ENCODE measurements around the gene TASOR.
A peak's percentile ranks its signal among the peaks of the same experiment; 100 is the strongest.
"Not testable (repeated sequence)": the region's sequence is repeated elsewhere in the genome, so short reads cannot be mapped to it uniquely, and the experiment has no call there.

Gene TASOR, protein sequence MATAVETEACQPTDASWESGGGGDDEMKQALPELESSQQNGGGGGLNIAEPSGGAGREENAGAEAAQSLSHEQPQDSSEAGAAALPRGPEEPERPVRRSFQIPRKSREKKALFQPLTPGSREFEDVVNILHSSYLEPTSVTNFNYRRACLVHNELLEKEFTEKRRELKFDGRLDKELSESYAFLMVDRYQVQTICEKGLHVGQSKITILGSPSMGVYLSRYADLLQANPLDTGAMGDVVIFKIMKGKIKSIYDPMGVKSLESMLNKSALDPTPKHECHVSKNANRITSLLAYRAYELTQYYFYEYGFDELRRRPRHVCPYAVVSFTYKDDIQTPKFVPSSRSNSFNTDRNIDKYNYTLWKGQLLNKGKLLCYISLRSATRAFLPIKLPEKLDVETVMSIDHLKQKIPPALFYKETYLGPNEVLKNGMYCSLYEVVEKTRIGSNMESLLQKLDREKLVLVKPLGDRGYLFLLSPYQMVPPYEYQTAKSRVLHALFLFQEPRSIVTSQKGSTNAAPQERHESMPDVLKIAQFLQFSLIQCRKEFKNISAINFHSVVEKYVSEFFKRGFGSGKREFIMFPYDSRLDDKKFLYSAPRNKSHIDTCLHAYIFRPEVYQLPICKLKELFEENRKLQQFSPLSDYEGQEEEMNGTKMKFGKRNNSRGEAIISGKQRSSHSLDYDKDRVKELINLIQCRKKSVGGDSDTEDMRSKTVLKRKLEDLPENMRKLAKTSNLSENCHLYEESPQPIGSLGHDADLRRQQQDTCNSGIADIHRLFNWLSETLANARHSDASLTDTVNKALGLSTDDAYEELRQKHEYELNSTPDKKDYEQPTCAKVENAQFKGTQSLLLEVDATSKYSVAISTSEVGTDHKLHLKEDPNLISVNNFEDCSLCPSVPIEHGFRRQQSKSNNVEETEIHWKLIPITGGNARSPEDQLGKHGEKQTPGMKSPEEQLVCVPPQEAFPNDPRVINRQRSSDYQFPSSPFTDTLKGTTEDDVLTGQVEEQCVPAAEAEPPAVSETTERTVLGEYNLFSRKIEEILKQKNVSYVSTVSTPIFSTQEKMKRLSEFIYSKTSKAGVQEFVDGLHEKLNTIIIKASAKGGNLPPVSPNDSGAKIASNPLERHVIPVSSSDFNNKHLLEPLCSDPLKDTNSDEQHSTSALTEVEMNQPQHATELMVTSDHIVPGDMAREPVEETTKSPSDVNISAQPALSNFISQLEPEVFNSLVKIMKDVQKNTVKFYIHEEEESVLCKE (N-terminal part only)

DNA sequence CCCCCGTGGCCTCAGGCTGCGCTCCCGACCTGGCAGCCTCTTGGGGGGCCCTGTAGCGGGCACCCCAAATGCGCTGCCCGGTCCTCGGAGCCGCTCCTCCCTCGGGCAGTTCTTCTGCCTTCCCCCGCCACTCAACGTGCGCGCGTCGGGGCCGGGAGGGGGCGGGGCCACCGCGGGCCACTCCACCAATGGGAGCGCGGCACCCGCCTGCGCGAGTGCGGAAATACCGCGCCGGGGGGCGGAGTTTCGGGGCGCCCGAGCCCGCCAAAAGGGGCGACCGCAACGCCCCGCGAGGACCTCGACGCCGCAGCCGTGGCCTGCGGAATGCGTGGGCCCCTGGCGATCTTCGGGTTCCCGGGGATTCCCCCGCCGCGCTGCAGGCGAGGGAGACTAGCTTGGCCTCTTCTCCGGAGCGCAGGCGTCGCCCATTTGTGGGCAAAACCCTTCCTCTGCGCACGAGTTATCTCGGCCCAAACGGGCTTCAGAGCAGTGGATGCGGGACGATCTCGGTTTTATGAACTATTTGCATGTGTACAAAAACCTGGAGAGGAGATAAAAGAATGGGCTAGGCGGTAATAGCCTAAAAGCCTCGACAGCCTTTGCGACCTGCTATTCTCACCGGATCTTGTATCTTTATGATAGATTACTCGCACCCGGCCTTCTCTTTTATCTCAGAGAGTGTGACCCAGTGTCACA lies at the start of gene TASOR:
TASOR (minus strand) TSS at position 144 of the 696 bp plus-strand sequence. CDS start 259 bp downstream, outside the sequence.
- peak within 1 kb of the TSS; percentile 57 for H3K4me3 ChIP-seq (ENCODE audit: low read depth, low read length)
- TF ChIP-seq, protein P1, sequence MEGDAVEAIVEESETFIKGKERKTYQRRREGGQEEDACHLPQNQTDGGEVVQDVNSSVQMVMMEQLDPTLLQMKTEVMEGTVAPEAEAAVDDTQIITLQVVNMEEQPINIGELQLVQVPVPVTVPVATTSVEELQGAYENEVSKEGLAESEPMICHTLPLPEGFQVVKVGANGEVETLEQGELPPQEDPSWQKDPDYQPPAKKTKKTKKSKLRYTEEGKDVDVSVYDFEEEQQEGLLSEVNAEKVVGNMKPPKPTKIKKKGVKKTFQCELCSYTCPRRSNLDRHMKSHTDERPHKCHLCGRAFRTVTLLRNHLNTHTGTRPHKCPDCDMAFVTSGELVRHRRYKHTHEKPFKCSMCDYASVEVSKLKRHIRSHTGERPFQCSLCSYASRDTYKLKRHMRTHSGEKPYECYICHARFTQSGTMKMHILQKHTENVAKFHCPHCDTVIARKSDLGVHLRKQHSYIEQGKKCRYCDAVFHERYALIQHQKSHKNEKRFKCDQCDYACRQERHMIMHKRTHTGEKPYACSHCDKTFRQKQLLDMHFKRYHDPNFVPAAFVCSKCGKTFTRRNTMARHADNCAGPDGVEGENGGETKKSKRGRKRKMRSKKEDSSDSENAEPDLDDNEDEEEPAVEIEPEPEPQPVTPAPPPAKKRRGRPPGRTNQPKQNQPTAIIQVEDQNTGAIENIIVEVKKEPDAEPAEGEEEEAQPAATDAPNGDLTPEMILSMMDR (IDR thresholded peaks at IDR 0.05; ENCODE audit: control insufficient read depth, extremely low read depth, insufficient read depth) = no peak
- DNase-seq (ENCODE audit: low read depth) = no peak

DNA sequence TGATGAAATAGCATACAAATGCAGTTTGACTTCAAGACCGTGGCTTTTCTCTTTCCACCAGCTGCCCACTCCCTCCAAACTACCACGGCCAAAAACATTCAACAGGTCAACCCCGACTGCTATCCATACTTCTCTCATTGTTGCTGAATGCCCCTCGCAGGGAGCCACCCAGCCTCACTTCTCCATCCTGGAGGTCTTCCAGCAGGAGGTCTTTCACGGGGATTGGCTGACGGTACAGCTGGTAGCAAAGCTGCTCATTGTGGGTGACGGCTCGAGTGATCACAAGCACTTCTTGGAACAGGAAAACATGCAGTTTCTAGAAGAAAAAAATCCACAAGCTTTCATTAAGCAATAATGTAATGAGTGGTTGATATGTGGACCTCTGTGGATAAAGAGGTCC lies 49.0 kb upstream of the TASOR start:
- DNase-seq (ENCODE audit: low read depth) = no peak
- TF ChIP-seq, protein P1 (IDR thresholded peaks at IDR 0.05; ENCODE audit: control insufficient read depth, extremely low read depth, insufficient read depth) = no peak

DNA sequence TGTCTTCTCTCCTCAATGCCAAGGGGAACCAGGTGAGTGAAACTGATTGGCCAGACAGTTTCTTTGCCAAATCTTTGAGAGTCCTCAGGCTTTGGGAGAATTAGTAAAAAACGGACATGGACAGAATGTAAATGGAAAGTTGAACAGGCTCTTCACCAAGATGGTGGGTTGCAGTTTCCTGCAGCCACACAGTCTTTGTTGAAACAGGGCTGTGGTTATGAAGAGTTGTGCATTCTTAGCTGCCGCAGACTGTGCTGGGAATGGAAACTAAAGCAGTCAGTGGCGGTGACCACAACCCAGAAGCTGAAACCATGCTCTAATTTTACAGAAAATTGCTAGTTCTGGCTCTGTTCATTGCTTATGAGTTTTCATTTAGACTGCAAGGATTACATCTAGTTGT lies 42.1 kb upstream of the TASOR start:
- no peak for DNase-seq (ENCODE audit: low read depth)
- H3K4me3 ChIP-seq (ENCODE audit: low read depth, low read length) = no peak overlapping the region
- TF ChIP-seq, protein P1 (IDR thresholded peaks at IDR 0.05; ENCODE audit: control insufficient read depth, extremely low read depth, insufficient read depth) = no peak

More for the DNA sequence above, 49.0 kb upstream of the TASOR start:
- no peak overlapping the region for H3K4me3 ChIP-seq (ENCODE audit: low read depth, low read length)

DNA sequence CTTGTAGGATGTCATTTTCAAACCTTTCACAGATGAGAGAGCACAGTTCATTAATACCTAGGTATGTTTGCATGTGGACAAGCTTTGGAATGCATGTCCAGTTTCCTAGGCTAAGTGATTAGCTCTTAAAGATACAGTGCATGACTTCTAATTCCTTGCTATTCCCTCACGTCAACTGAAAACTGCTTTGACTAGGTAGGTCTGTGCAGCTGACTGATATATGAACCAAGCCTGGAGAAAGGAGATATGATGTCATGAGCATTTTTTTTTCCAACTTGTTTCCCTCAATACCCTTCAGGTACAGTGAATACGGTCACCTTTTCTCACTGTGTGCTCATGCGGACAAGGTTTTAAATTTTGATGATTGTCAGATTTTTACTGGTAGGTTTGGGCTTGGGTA lies 41.6 kb upstream of the TASOR start:
- TF ChIP-seq, protein P1 (IDR thresholded peaks at IDR 0.05; ENCODE audit: control insufficient read depth, extremely low read depth, insufficient read depth) = no peak
- H3K4me3 ChIP-seq (ENCODE audit: low read depth, low read length) = no peak overlapping the region
- DNase-seq (ENCODE audit: low read depth) = no peak

DNA sequence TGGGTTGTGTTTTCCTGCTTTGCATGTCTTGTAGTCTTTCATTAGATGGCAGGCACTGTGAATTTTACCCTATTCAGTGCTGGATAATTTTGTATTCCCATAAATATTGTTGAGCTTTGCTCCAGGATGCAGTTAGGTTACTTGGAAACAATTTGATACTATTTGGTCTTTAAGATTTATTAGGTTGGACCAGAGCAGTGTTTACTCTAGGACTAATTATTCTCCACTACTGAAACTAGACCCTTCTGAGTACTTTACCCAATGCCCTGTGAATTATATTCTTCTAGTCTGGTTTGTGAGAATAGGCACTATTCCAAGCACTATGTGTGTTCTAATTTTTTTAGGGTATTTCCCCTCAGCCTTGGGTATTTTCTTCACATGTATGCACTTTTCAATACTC lies 37.8 kb upstream of the TASOR start:
- TF ChIP-seq, protein P1 (IDR thresholded peaks at IDR 0.05; ENCODE audit: control insufficient read depth, extremely low read depth, insufficient read depth) = no peak
- no peak overlapping the region for H3K4me3 ChIP-seq (ENCODE audit: low read depth, low read length)
- peak; percentile 56 for DNase-seq (ENCODE audit: low read depth)

DNA sequence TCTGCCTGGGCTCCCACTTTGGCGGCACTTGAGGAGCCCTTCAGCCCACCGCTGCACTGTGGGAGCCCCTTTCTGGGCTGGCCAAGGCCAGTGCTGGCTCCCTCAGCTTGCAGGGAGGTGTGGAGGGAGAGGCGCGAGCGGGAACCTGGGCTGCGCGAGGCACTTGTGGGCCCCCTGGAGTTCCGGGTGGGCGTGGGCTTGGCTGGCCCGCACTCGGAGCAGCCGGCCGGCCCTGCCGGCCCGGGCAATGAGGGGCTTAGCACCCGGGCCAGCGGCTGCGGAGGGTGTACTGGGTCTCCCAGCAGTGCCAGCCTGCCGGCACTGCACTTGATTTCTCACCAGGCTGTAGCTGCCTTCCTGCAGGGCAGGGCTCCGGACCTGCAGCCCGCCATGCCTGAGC lies 35.7 kb upstream of the TASOR start:
- H3K4me3 ChIP-seq (ENCODE audit: low read depth, low read length); DNase-seq (ENCODE audit: low read depth): not testable (repeated sequence)

Data from LNCaP clone FGC (cell line).